ENCODE results near the gene TMPRSS9. TPM values are rescaled to one million over a fixed set of nuclear protein-coding genes. Genes with fewer than 3 reads are reported as not detected.

TMPRSS9 gene
- total RNA-seq, 4 donors from 2014 or later: 0.13 to 0.78 TPM; not detected in 2

- H3K27ac ChIP-seq: no peak overlapping the region
- H3K36me3 ChIP-seq: no peaks in the 10 kb centered on the region
- no peak overlapping the region for H3K4me3 ChIP-seq (replicated peaks in 1 of 3)
- no peak for DNase-seq
- WGBS, 2 donors: 88 to 91% methylated on average over 13 of the region's 13 CpGs
- no peaks in the 10 kb centered on the region for H3K27me3 ChIP-seq
- TF ChIP-seq CTCF (IDR thresholded peaks at IDR 0.05) (no peak), POLR2A (IDR thresholded peaks at IDR 0.05) (no peak)
- no peaks in the 10 kb centered on the region for H3K4me1 ChIP-seq
- intact Hi-C loops (cut with DNase I): no loop called here
- H3K9me3 ChIP-seq: no peaks in the 10 kb centered on the region
These were observed 57.9 kb downstream of the TMPRSS9 start for GRCh38 chr19:2417881-2418406.

GRCh38 chr19:2419754-2420153, 59.7 kb downstream of the TMPRSS9 start:
- Histone ChIP-seq H3K36me3 (no peaks in the 10 kb centered on the region), H3K4me1 (no peaks in the 10 kb centered on the region), H3K9me3 (no peaks in the 10 kb centered on the region), H3K27me3 (no peaks in the 10 kb centered on the region), H3K27ac (no peak overlapping the region), H3K4me3 (replicated peaks in 1 of 3) (no peak overlapping the region)
- intact Hi-C loops (cut with DNase I): no loop called here
- DNase-seq: no peak
- TF ChIP-seq POLR2A (IDR thresholded peaks at IDR 0.05) (no peak), CTCF (IDR thresholded peaks at IDR 0.05) (no peak)
- 94 to 99% methylated on average over 7 of the region's 7 CpGs for WGBS, 2 donors

GRCh38 chr19:2420490-2420889, 60.4 kb downstream of the TMPRSS9 start:
- no peak for DNase-seq
- no peak for TF ChIP-seq POLR2A (IDR thresholded peaks at IDR 0.05)
- no peak for TF ChIP-seq CTCF (IDR thresholded peaks at IDR 0.05)
- Histone ChIP-seq H3K36me3 (no peaks in the 10 kb centered on the region), H3K4me1 (peaks cover 0 to 2% of the 10 kb centered on the region in 2 donors), H3K27ac (no peak overlapping the region), H3K4me3 (replicated peaks in 1 of 3) (no peak overlapping the region), H3K27me3 (no peaks in the 10 kb centered on the region), H3K9me3 (no peaks in the 10 kb centered on the region)
- WGBS, 2 donors: 91 to 98% methylated on average over 2 of the region's 2 CpGs
- intact Hi-C loops (cut with DNase I): no loop called here

GRCh38 chr19:2421581-2422306, 61.7 kb downstream of the TMPRSS9 start:
- H3K27ac ChIP-seq: no peak overlapping the region
- 92 to 97% methylated on average over 21 to 23 of the region's 23 CpGs for WGBS, 2 donors
- peaks cover 0 to 3% of the 10 kb centered on the region in 2 donors for H3K36me3 ChIP-seq
- peaks cover 8 to 15% of the 10 kb centered on the region in 2 donors for H3K4me1 ChIP-seq
- DNase-seq: no peak
- no peaks in the 10 kb centered on the region for H3K27me3 ChIP-seq
- intact Hi-C loops (cut with DNase I): no loop called here
- no peaks in the 10 kb centered on the region for H3K9me3 ChIP-seq
- TF ChIP-seq CTCF (IDR thresholded peaks at IDR 0.05): no peak
- no peak for TF ChIP-seq POLR2A (IDR thresholded peaks at IDR 0.05)
- no peak overlapping the region for H3K4me3 ChIP-seq (replicated peaks in 1 of 3)

Measured in thyroid gland (tissue), 4 donors.